B cell (primary cell): ENCODE results near the gene NTN1. TPM values are rescaled to one million over a fixed set of nuclear protein-coding genes. Genes with fewer than 3 reads are reported as not detected.

Source experiments
- ATAC-seq: fragments of 200-7000 bp; cut with Tn5 transposase; one replicate; pipeline ENCODE4 v1.10.0; 2021; ENCODE audit warnings: low read depth, mild to moderate bottlenecking, moderate number of reproducible peaks, moderate library complexity
- CTCF ChIA-PET: fragments of 350-600 bp; sonication (Branson Sonifier 250); formaldehyde crosslinking; loops from one replicate; lab custom pipeline; 2021; ENCODE audit warnings: antibody characterized with exemption, inconsistent platforms; lab: Charles Lee
- POLR2A ChIA-PET: fragments of 350-600 bp; sonication (Branson Sonifier 250); formaldehyde crosslinking; loops from one replicate; lab custom pipeline; 2021; ENCODE audit warnings: antibody characterized with exemption; lab: Charles Lee
- DNase-seq: peaks from one replicate; pipeline ENCODE4 v3.0.0; 2013
- H2AFZ ChIP-seq: 2 replicates; pipeline ENCODE4 v1.6.1; 2012; ENCODE audit warnings: mild to moderate bottlenecking, low read depth, low read length; ENCODE audit not compliant: insufficient read depth, poor library complexity, severe bottlenecking
- H3K27ac ChIP-seq, 2 donors: 1 replicate in 1 of 2; 2 replicates in 1 of 2; pipeline ENCODE4 v1.5.1; 2012 to 2013; ENCODE audit warnings: low read length in 2 of 2, mild to moderate bottlenecking in 2 of 2, moderate library complexity in 1 of 2
- H3K27me3 ChIP-seq, 4 experiments: fragments of 200-600 bp in 1 of 4; sonication (generic) in 1 of 4; replicated peaks in 1 of 4; 1 replicate in 2 of 4; 2 replicates in 2 of 4; pipeline versions ENCODE4 v1.6.1 to v1.7.0; 2013 to 2016; ENCODE audit warnings: low read length in 3 of 4, mild to moderate bottlenecking in 2 of 4, mixed read lengths in 1 of 4, moderate library complexity in 1 of 4; ENCODE audit not compliant: insufficient read depth in 4 of 4, control insufficient read depth in 3 of 4; ENCODE audit errors: control extremely low read depth in 1 of 4
- H3K36me3 ChIP-seq, 2 experiments: replicated peaks in 1 of 2; 1 replicate in 1 of 2; 2 replicates in 1 of 2; pipeline versions ENCODE4 v1.6.1 to v1.7.1; 2013; ENCODE audit warnings: low read length in 1 of 2; ENCODE audit not compliant: insufficient read depth in 2 of 2, control insufficient read depth in 1 of 2; ENCODE audit errors: control extremely low read depth in 1 of 2, extremely low read depth in 1 of 2
- H3K4me1 ChIP-seq, 2 donors: fragments of 200-600 bp in 1 of 2; sonication (generic) in 1 of 2; 1 replicate in 1 of 2; 2 replicates in 1 of 2; pipeline versions ENCODE4 v1.5.1 to v1.6.1; 2013 to 2017; ENCODE audit warnings: low read length in 2 of 2; ENCODE audit not compliant: control insufficient read depth in 2 of 2, insufficient read depth in 2 of 2
- H3K4me2 ChIP-seq: replicated peaks from 2 replicates; pipeline ENCODE3; 2012; ENCODE audit warnings: mild to moderate bottlenecking, low read depth, low read length; ENCODE audit not compliant: poor library complexity, severe bottlenecking
- H3K4me3 ChIP-seq, 5 experiments: fragments of 200-600 bp in 1 of 5; sonication (generic) in 1 of 5; 1 replicate in 3 of 5; 2 replicates in 2 of 5; pipeline versions ENCODE4 v1.5.1 to v1.7.0; 2011 to 2016; ENCODE audit warnings: low read length in 4 of 5, mild to moderate bottlenecking in 4 of 5, low read depth in 2 of 5, control low read depth in 1 of 5, moderate library complexity in 1 of 5; ENCODE audit not compliant: insufficient read depth in 1 of 5; ENCODE audit errors: control extremely low read depth in 1 of 5, extremely low read depth in 1 of 5
- H3K79me2 ChIP-seq: fragments of 200-600 bp; sonication (generic); one replicate; pipeline ENCODE4 v1.6.0; 2016; ENCODE audit warnings: low read length; ENCODE audit not compliant: control insufficient read depth, insufficient read depth
- H3K9ac ChIP-seq: fragments of 200-600 bp; sonication (generic); 2 replicates; pipeline ENCODE4 v1.6.1; 2017; ENCODE audit warnings: mild to moderate bottlenecking, low read length, moderate library complexity
- H3K9me3 ChIP-seq, 3 donors: one replicate each; pipeline versions ENCODE4 v1.6.1 to v1.7.1; 2013; ENCODE audit warnings: low read length in 2 of 3; ENCODE audit not compliant: control insufficient read depth in 2 of 3, insufficient read depth in 1 of 3; ENCODE audit errors: control extremely low read depth in 1 of 3
- H4K20me1 ChIP-seq: 2 replicates; pipeline ENCODE4 v1.6.0; 2012; ENCODE audit warnings: mild to moderate bottlenecking, low read length; ENCODE audit not compliant: insufficient read depth, control insufficient read depth, poor library complexity, severe bottlenecking
- H3K27ac Mint-ChIP-seq: one replicate; pipeline ENCODE4 v1.8.0; 2021; ENCODE audit warnings: mixed read lengths
- H3K27me3 Mint-ChIP-seq: one replicate; pipeline ENCODE4 v1.8.0; 2021; ENCODE audit warnings: mixed read lengths
- H3K4me1 Mint-ChIP-seq: one replicate; pipeline ENCODE4 v1.8.0; 2021; ENCODE audit warnings: mixed read lengths
- H3K4me3 Mint-ChIP-seq: one replicate; pipeline ENCODE4 v1.8.0; 2021; ENCODE audit warnings: mixed read lengths
- H3K9me3 Mint-ChIP-seq: one replicate; pipeline ENCODE4 v1.8.0; 2022; ENCODE audit warnings: mixed read lengths; ENCODE audit not compliant: insufficient read depth
- EZH2 ChIP-seq: IDR thresholded peaks from 2 replicates; pipeline ENCODE4 v1.6.1; 2012; ENCODE audit warnings: borderline replicate concordance, low read depth, mild to moderate bottlenecking, moderate library complexity, low read length; ENCODE audit not compliant: insufficient read depth, poor library complexity, severe bottlenecking
- WGBS: methylation state at CpG from one replicate; pipeline ENCODE4 v1.1.5; 2013; ENCODE audit warnings: missing lambda C conversion rate; ENCODE audit not compliant: insufficient coverage; 5-methylcytosine and 5-hydroxymethylcytosine counted together
- intact Hi-C: fragments of 100-400 bp; cut with micrococcal nuclease; formaldehyde crosslinking; loops from one replicate; pipeline ENCODE4 v1.10.0; 2022
- polyA plus RNA-seq: library from polyadenylated mRNA; depleted of rRNA; stranded (reverse); fragments of >200 nt; gene quantifications from 2 replicates; pipeline ENCODE4 v1.2.3, GENCODE V29; 2012
- total RNA-seq, 2 donors: library from RNA; stranded (reverse); fragments of 120-200 nt in 1 of 2; gene quantifications; 1 replicate in 1 of 2; 2 replicates in 1 of 2; pipeline versions ENCODE4 v1.2.3 to v1.2.4, GENCODE V29; 2013 to 2022
- TF ChIP-seq, protein P1 (sequence below): fragments of 200-600 bp; IDR thresholded peaks from one replicate; pipeline ENCODE4 v1.8.0; 2022; ENCODE audit warnings: antibody characterized with exemption, mild to moderate bottlenecking

NTN1 gene
- total and polyA plus RNA-seq, 2 donors (not counting 1 experiment from before 2014, with no cell fraction given) = 0.10 to 0.25 TPM

DNA sequence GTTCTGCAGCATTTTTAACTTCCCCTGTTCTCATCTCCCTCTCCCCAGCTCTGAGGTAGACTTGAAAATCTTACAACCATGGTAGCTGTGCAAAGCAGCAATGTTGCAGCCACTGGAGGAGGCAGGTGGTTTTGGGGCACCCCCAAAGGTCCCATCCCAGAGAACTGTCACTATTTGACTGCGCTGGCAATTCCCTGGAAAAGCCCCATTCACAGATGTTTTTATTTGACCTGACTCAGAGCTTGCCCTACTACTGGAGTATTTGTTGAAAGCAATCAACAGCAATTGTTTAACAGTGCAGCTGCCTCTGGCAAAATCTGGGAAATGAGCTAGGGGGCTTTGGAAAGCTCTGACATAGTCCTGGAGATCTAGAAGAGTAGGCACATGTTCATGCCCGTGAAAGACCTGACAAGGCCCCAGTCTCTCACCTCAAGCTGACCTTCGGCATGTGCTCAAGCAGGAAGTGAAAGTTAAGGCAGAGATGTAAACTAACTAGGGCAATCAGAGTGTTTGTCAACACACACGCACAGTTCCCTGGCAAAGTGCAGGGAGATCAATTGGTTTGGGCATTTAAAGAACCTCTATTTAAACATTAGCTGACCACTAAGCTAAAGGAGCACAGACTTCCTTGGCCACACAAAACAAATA lies 36.1 kb upstream of the NTN1 start:
- DNase-seq (peak; percentile 59), ATAC-seq (peak; percentile 70)
- Histone ChIP-seq H3K4me2 (peak overlapping the region; percentile 31), H3K9me3 (peaks cover 2 to 9% (median 3%) of the 10 kb centered on the region in 3 donors), H3K4me1 (peaks cover 14 to 17% of the 10 kb centered on the region in 2 donors), H3K4me3 (no peak overlapping the region), H2AFZ (peak overlapping the region; percentile 32), H3K36me3 (no peaks in the 10 kb centered on the region), H3K27ac (peak overlapping the region; percentile 18 to 23), H3K9ac (no peak overlapping the region), H3K27me3 (no peaks in the 10 kb centered on the region), H3K79me2 (no peaks in the 10 kb centered on the region), H4K20me1 (no peaks in the 10 kb centered on the region)
- Mint-ChIP-seq H3K9me3 (no peaks in the 10 kb centered on the region), H3K4me1 (peaks cover 14% of the 10 kb centered on the region), H3K27me3 (no peaks in the 10 kb centered on the region), H3K4me3 (peak overlapping the region; percentile 48), H3K27ac (peak overlapping the region; percentile 62)
- 29% methylated on average over 2 of the region's 4 CpGs for WGBS
- CTCF ChIA-PET = interaction anchor here (0.7 to 1.7 kb wide), 6 partner anchors 8 to 199 kb away, joined by 3 to 7 read pairs (median 4); partner anchors contain the start of gene PIK3R5
- POLR2A ChIA-PET = no interaction called here
- TF ChIP-seq, protein P1, sequence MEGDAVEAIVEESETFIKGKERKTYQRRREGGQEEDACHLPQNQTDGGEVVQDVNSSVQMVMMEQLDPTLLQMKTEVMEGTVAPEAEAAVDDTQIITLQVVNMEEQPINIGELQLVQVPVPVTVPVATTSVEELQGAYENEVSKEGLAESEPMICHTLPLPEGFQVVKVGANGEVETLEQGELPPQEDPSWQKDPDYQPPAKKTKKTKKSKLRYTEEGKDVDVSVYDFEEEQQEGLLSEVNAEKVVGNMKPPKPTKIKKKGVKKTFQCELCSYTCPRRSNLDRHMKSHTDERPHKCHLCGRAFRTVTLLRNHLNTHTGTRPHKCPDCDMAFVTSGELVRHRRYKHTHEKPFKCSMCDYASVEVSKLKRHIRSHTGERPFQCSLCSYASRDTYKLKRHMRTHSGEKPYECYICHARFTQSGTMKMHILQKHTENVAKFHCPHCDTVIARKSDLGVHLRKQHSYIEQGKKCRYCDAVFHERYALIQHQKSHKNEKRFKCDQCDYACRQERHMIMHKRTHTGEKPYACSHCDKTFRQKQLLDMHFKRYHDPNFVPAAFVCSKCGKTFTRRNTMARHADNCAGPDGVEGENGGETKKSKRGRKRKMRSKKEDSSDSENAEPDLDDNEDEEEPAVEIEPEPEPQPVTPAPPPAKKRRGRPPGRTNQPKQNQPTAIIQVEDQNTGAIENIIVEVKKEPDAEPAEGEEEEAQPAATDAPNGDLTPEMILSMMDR = no peak
- no peak for TF ChIP-seq EZH2
- intact Hi-C loops = loop anchor here (10.0 kb wide), 1 partner anchor 50 kb away; no protein-coding TSS in a partner anchor

DNA sequence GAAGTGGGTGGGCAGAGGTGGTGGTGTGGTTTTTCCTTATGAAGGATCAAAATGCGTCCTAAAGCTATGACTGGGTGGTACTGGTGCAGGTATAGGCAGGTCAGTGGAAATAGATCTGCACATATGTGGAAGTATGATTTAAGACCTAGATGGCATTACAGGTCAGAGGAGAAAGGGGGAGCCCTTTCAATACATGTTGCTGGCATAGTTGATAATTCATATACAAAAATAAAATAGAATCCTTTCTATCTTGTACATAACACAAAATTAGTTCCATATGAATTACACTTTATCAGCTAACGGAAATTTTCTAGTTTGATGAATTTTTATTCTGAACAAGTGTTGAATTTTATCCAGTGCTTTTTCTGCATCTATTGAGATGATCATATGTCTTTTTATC lies 35.0 kb upstream of the NTN1 start:
- intact Hi-C loops = loop anchor here (10.0 kb wide), 1 partner anchor 51 kb away; no protein-coding TSS in a partner anchor
- POLR2A ChIA-PET = no interaction called here
- H4K20me1 ChIP-seq = no peaks in the 10 kb centered on the region
- H3K9ac ChIP-seq = no peak overlapping the region
- 11% methylated on average over 1 of the region's 2 CpGs for WGBS
- H3K27me3 Mint-ChIP-seq = peaks cover under 1% of the 10 kb centered on the region
- ATAC-seq = no peak
- TF ChIP-seq EZH2 = no peak
- TF ChIP-seq, protein P1 = peak; percentile 24
- H3K4me3 Mint-ChIP-seq = peak overlapping the region; percentile 10
- CTCF ChIA-PET = interaction anchor here (1.2 to 2.9 kb wide), 5 partner anchors 9 to 91 kb away, joined by 3 to 10 read pairs (median 4); no protein-coding TSS in a partner anchor
- H3K36me3 ChIP-seq = no peaks in the 10 kb centered on the region
- no peak overlapping the region for H2AFZ ChIP-seq
- no peak for DNase-seq
- H3K27ac Mint-ChIP-seq = peak overlapping the region; percentile 8
- H3K4me2 ChIP-seq = peak overlapping the region; percentile 31
- H3K4me1 ChIP-seq = peaks cover 14 to 17% of the 10 kb centered on the region in 2 donors
- peaks cover 2 to 9% (median 3%) of the 10 kb centered on the region in 3 donors for H3K9me3 ChIP-seq
- H3K79me2 ChIP-seq = no peaks in the 10 kb centered on the region
- no peak overlapping the region for H3K27ac ChIP-seq
- peaks cover 15% of the 10 kb centered on the region for H3K4me1 Mint-ChIP-seq
- H3K9me3 Mint-ChIP-seq = no peaks in the 10 kb centered on the region
- H3K4me3 ChIP-seq = no peak overlapping the region
- H3K27me3 ChIP-seq = no peaks in the 10 kb centered on the region
